Upper lobe of right lung (tissue), 1 donor: ENCODE data around the gene METAP1D. TPM values are rescaled to one million over a fixed set of nuclear protein-coding genes. Genes with fewer than 3 reads are reported as not detected.
"Not testable (repeated sequence)": the region's sequence is repeated elsewhere in the genome, so short reads cannot be mapped to it uniquely, and the experiment has no call there.

ENCODE experiments used
- ATAC-seq: fragments of 200-7000 bp; cut with Tn5 transposase; one replicate; pipeline ENCODE4 v1.9.1; 2020; ENCODE audit warnings: mild to moderate bottlenecking, moderate library complexity
- DNase-seq: peaks from one replicate; pipeline ENCODE4 v3.0.0-alpha.2; 2020
- H3K27ac ChIP-seq: fragments of 200-600 bp; one replicate; pipeline ENCODE4 v1.8.0; 2022
- H3K27me3 ChIP-seq: fragments of 200-600 bp; one replicate; pipeline ENCODE4 v1.8.0; 2022; ENCODE audit warnings: mild to moderate bottlenecking
- H3K36me3 ChIP-seq: fragments of 200-600 bp; one replicate; pipeline ENCODE4 v1.8.0; 2022
- H3K4me1 ChIP-seq: fragments of 200-600 bp; one replicate; pipeline ENCODE4 v1.8.0; 2022
- H3K4me3 ChIP-seq: fragments of 200-600 bp; one replicate; pipeline ENCODE4 v1.8.0; 2022; ENCODE audit warnings: mild to moderate bottlenecking
- H3K9me3 ChIP-seq: fragments of 200-600 bp; one replicate; pipeline ENCODE4 v1.8.0; 2022
- intact Hi-C: fragments of 100-400 bp; cut with DNase I; formaldehyde crosslinking; loops from one replicate; pipeline ENCODE4 v1.11.0; 2022
- total RNA-seq: library from RNA; stranded (reverse); fragmentation: NEBNext Ultra II Directional; extraction: Animal tissue kit (Norgen Biotek cat#: 25700); gene quantifications from one replicate; pipeline ENCODE4 v1.2.1, GENCODE V29; 2021
- TF ChIP-seq, protein P1 (sequence below): fragments of 200-600 bp; IDR thresholded peaks from one replicate; pipeline ENCODE4 v1.8.0; 2022; ENCODE audit warnings: antibody characterized with exemption
- donor health status: DM: no; HTN: yes; CAD: no; lungs with severe emphysema.

METAP1D gene
- total RNA-seq, 1 donor from 2014 or later = 4.1 TPM

DNA sequence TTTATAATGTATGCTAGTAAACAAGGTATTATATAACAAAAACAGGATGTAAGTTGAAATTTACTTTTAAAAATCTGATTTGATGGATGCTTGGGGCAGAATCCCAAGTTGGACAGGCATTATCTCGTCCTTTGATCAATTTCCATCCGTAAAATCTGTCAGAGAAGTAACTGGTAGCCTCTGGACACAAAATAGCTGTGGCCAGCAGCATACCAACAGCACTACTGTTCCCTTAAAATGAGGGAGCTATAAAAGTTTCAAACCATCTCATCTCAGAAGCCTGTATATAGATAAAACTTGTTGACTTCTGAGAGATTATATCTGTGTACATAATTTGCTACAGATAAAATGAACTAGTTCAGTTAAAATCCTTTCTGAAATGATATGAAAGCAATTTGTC, 14.7 kb upstream of the METAP1D start:
- Histone ChIP-seq H3K4me1 (no peaks in the 10 kb centered on the region), H3K4me3 (no peak overlapping the region), H3K36me3 (peaks cover 32% of the 10 kb centered on the region), H3K27ac (no peak overlapping the region), H3K9me3 (no peaks in the 10 kb centered on the region), H3K27me3 (peaks cover 6% of the 10 kb centered on the region)
- no peak for DNase-seq
- TF ChIP-seq, protein P1, sequence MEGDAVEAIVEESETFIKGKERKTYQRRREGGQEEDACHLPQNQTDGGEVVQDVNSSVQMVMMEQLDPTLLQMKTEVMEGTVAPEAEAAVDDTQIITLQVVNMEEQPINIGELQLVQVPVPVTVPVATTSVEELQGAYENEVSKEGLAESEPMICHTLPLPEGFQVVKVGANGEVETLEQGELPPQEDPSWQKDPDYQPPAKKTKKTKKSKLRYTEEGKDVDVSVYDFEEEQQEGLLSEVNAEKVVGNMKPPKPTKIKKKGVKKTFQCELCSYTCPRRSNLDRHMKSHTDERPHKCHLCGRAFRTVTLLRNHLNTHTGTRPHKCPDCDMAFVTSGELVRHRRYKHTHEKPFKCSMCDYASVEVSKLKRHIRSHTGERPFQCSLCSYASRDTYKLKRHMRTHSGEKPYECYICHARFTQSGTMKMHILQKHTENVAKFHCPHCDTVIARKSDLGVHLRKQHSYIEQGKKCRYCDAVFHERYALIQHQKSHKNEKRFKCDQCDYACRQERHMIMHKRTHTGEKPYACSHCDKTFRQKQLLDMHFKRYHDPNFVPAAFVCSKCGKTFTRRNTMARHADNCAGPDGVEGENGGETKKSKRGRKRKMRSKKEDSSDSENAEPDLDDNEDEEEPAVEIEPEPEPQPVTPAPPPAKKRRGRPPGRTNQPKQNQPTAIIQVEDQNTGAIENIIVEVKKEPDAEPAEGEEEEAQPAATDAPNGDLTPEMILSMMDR = no peak
- ATAC-seq = no peak
- intact Hi-C loops = no loop called here

DNA sequence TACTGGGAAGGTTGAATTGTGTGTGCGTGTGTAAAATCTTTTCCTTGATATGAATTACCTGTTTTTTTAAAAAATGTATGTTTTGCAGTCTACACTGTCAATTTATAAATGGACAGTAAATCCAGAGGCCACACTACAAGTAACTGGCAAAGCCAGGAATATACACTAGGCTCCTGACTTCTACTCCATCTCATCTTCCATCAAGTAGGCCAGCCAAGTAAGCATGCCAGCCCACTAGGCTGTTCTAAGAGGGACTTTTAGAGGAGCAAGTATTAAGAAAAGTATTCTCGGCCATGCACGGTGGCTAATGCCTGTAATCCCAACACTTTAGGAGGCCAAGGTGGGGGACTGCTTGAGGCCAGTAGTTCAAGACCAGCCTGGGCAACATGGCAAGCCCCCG, 13.0 kb upstream of the METAP1D start:
- TF ChIP-seq, protein P1 = no peak
- Histone ChIP-seq H3K9me3 (no peaks in the 10 kb centered on the region), H3K4me3 (no peak overlapping the region), H3K4me1 (no peaks in the 10 kb centered on the region), H3K36me3 (peaks cover 18% of the 10 kb centered on the region), H3K27ac (no peak overlapping the region), H3K27me3 (peaks cover 6% of the 10 kb centered on the region)
- ATAC-seq = no peak
- intact Hi-C loops = no loop called here
- no peak for DNase-seq

DNA sequence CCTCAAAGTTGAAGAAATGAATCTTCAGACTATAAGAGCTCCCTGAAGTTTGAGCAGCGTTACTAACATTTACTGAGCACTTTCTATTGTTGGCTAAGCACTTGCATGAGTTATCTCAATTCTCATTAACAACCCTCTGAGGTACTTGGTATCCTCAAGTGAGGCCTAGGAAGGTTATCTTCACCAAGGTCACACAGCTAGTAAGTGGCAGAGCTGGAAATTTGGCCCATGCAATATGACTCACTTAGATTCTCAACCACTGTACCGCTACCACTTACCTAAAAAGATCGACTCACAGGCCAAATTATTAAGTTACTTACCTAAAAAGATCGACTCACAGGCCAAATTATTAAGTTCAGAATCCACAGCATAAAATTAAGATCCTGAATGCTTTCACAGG, 8.7 kb upstream of the METAP1D start:
- DNase-seq (no peak), ATAC-seq (peak; percentile 94)
- no peaks in the 10 kb centered on the region for H3K9me3 ChIP-seq
- TF ChIP-seq, protein P1 = no peak
- peaks cover 20% of the 10 kb centered on the region for H3K27me3 ChIP-seq
- H3K4me1 ChIP-seq = no peaks in the 10 kb centered on the region
- no peak overlapping the region for H3K27ac ChIP-seq
- no peak overlapping the region for H3K4me3 ChIP-seq
- intact Hi-C loops = no loop called here
- no peaks in the 10 kb centered on the region for H3K36me3 ChIP-seq

GRCh38 chr2:171995586-171995985, 4.2 kb upstream of the METAP1D start:
- DNase-seq (no peak), ATAC-seq (no peak)
- TF ChIP-seq, protein P1 = no peak
- Histone ChIP-seq H3K9me3 (no peaks in the 10 kb centered on the region), H3K27me3 (peaks cover 14% of the 10 kb centered on the region), H3K4me3 (no peak overlapping the region), H3K27ac (no peak overlapping the region), H3K4me1 (no peaks in the 10 kb centered on the region), H3K36me3 (no peaks in the 10 kb centered on the region)
- intact Hi-C loops = no loop called here

- intact Hi-C loops = no loop called here
- Histone ChIP-seq H3K36me3 (no peaks in the 10 kb centered on the region), H3K27ac (no peak overlapping the region), H3K4me1 (no peaks in the 10 kb centered on the region), H3K27me3 (peaks cover 14% of the 10 kb centered on the region), H3K4me3 (no peak overlapping the region), H3K9me3 (no peaks in the 10 kb centered on the region)
- no peak for DNase-seq
- TF ChIP-seq, protein P1 = no peak
- ATAC-seq = no peak
Observed at GRCh38 chr2:171996021-171996420, 3.7 kb upstream of the METAP1D start.

DNA sequence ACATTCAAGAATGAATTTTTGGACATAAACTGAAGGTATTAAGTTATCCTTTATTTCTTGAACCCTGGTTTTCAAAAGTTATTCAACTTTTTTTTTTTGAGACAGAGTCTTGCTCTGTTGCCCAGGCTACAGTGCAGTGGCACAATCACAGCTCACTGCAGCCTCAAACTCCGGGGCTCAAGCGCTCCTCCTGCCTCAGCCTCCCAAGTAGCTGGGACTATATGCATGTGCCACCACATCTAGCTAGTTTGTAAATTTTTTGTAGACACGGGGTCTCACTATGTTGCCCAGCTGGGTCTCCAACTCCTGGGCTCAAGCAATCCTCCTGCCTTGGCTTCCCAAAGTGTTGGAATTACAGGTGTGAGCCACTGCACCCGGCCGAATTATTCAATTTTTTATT, 2.7 kb upstream of the METAP1D start:
- H3K4me1 ChIP-seq, H3K9me3 ChIP-seq, H3K4me3 ChIP-seq, H3K36me3 ChIP-seq, intact Hi-C loops, DNase-seq, ATAC-seq, H3K27ac ChIP-seq: not testable (repeated sequence)
- peaks cover 14% of the 10 kb centered on the region for H3K27me3 ChIP-seq
